Ishikawa (cell line): Measurements from ENCODE around the gene SAFB.

Experiments used
- CEBPB ChIP-seq: IDR thresholded peaks from 2 replicates; pipeline ENCODE4 v1.6.1; 2012
- CREB1 ChIP-seq: IDR thresholded peaks from 2 replicates; pipeline ENCODE4 v1.6.1; 2012; ENCODE audit warnings: low read depth
- EGR1 ChIP-seq: IDR thresholded peaks from 2 replicates; pipeline ENCODE4 v1.6.1; 2012
- EP300 ChIP-seq: IDR thresholded peaks from 2 replicates; pipeline ENCODE4 v1.6.1; 2012; ENCODE audit warnings: borderline replicate concordance
- FOXM1 ChIP-seq: IDR thresholded peaks from 2 replicates; pipeline ENCODE4 v1.6.1; 2012; ENCODE audit warnings: low read depth, borderline replicate concordance
- NFIC ChIP-seq: IDR thresholded peaks from 2 replicates; pipeline ENCODE4 v1.6.1; 2012
- RAD21 ChIP-seq: IDR thresholded peaks from 2 replicates; pipeline ENCODE4 v1.6.1; 2012; ENCODE audit warnings: low read depth
- TAF1 ChIP-seq: IDR thresholded peaks from 2 replicates; pipeline ENCODE4 v1.6.1; 2012; ENCODE audit warnings: low read depth, mild to moderate bottlenecking
- TCF12 ChIP-seq: IDR thresholded peaks from 2 replicates; pipeline ENCODE4 v1.6.1; 2012; ENCODE audit warnings: low read depth
- TEAD4 ChIP-seq: IDR thresholded peaks from 2 replicates; pipeline ENCODE4 v1.6.1; 2012
- YY1 ChIP-seq: IDR thresholded peaks from 2 replicates; pipeline ENCODE4 v1.6.1; 2012; ENCODE audit warnings: low read depth
- ZBTB7A ChIP-seq: IDR thresholded peaks from 2 replicates; pipeline ENCODE4 v1.6.1; 2012; ENCODE audit warnings: low read depth
- TF ChIP-seq, protein P1 (sequence below): IDR thresholded peaks from 2 replicates; pipeline ENCODE4 v1.6.1; 2012; ENCODE audit warnings: low read depth, mild to moderate bottlenecking
- TF ChIP-seq, protein P2 (sequence below): IDR thresholded peaks from 2 replicates; pipeline ENCODE4 v1.6.1; 2012
- TF ChIP-seq, protein P3 (sequence below): IDR thresholded peaks from 2 replicates; pipeline ENCODE4 v1.6.1; 2012

Gene SAFB

DNA sequence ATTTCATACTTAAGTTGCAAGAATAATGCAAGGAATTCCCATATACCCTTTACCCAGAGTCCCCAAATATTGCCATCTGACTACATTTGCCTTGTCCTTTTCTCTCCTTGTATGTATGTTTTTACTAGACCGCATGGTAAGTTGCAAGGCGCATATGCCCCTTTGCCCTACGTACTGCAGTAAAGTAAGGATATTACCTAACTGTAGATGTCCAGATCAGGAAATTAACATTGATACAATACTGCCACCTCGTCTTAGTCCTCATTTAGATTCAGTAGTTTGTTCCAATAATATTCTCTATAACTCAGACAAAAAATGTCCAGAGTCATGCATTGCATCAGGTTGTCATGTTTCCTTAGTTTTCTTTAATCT, 9.3 kb downstream of the SAFB start:
- no peak for TF ChIP-seq TAF1
- no peak for TF ChIP-seq CREB1
- TF ChIP-seq, protein P1, sequence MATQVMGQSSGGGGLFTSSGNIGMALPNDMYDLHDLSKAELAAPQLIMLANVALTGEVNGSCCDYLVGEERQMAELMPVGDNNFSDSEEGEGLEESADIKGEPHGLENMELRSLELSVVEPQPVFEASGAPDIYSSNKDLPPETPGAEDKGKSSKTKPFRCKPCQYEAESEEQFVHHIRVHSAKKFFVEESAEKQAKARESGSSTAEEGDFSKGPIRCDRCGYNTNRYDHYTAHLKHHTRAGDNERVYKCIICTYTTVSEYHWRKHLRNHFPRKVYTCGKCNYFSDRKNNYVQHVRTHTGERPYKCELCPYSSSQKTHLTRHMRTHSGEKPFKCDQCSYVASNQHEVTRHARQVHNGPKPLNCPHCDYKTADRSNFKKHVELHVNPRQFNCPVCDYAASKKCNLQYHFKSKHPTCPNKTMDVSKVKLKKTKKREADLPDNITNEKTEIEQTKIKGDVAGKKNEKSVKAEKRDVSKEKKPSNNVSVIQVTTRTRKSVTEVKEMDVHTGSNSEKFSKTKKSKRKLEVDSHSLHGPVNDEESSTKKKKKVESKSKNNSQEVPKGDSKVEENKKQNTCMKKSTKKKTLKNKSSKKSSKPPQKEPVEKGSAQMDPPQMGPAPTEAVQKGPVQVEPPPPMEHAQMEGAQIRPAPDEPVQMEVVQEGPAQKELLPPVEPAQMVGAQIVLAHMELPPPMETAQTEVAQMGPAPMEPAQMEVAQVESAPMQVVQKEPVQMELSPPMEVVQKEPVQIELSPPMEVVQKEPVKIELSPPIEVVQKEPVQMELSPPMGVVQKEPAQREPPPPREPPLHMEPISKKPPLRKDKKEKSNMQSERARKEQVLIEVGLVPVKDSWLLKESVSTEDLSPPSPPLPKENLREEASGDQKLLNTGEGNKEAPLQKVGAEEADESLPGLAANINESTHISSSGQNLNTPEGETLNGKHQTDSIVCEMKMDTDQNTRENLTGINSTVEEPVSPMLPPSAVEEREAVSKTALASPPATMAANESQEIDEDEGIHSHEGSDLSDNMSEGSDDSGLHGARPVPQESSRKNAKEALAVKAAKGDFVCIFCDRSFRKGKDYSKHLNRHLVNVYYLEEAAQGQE: no peak
- no peak for TF ChIP-seq TEAD4
- no peak for TF ChIP-seq FOXM1
- no peak for TF ChIP-seq RAD21
- no peak for TF ChIP-seq ZBTB7A
- no peak for TF ChIP-seq TCF12
- TF ChIP-seq, protein P2, sequence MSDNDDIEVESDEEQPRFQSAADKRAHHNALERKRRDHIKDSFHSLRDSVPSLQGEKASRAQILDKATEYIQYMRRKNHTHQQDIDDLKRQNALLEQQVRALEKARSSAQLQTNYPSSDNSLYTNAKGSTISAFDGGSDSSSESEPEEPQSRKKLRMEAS: no peak
- no peak for TF ChIP-seq NFIC
- TF ChIP-seq, protein P3, sequence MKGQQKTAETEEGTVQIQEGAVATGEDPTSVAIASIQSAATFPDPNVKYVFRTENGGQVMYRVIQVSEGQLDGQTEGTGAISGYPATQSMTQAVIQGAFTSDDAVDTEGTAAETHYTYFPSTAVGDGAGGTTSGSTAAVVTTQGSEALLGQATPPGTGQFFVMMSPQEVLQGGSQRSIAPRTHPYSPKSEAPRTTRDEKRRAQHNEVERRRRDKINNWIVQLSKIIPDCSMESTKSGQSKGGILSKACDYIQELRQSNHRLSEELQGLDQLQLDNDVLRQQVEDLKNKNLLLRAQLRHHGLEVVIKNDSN: no peak
- TF ChIP-seq YY1: no peak

DNA sequence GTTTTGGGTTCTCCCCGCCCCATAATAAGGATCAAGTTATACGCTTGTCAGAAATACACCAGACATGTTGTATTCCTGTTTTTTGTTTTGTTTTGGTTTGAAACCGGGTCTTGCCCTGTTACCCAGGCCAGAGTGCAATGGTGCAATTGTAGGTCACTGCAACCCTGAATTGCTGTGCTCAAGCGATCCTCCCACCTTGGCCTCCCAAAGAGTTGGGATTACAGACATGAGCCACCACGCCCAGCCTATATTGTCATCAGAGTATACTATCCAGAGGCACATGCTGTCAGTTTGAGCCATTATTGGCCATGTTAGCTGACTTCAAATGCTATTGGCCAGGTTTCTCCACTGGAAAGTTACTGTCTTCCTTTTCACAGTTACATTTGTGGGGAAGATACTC, 9.8 kb downstream of the SAFB start:
- TF ChIP-seq FOXM1: no peak
- no peak for TF ChIP-seq EGR1
- TF ChIP-seq, protein P2: no peak
- TF ChIP-seq YY1: no peak
- TF ChIP-seq RAD21: no peak
- no peak for TF ChIP-seq TAF1
- no peak for TF ChIP-seq TCF12
- no peak for TF ChIP-seq CREB1
- TF ChIP-seq ZBTB7A: no peak
- TF ChIP-seq EP300: no peak
- no peak for TF ChIP-seq NFIC
- no peak for TF ChIP-seq CEBPB
- TF ChIP-seq, protein P3: no peak
- TF ChIP-seq, protein P1: no peak
- TF ChIP-seq TEAD4: no peak

DNA sequence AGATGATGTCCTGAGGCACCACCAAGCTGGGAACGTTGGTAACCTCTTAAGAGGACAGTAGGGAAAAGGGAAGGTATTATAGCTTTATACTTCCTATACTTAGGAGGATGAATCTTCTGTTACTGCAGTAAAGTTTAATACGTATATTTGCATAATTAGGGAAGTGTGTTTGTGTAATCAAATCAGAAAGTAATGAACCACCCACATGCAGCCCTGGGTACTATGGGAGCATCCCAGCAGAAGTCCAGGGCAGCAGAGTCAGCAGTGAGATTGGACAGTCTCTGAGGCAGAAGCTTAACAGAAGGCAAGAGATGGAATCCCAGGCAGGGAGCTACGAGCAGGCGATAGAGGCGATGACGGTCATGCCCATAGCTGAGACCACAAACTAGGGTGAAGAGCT, 12.5 kb downstream of the SAFB start:
- TF ChIP-seq EGR1 (no peak), ZBTB7A (no peak), NFIC (no peak), TCF12 (no peak), FOXM1 (no peak), EP300 (no peak), YY1 (no peak), RAD21 (no peak), TEAD4 (no peak), TAF1 (no peak), CREB1 (no peak)
- TF ChIP-seq, protein P1: no peak
- TF ChIP-seq, protein P2: no peak

DNA sequence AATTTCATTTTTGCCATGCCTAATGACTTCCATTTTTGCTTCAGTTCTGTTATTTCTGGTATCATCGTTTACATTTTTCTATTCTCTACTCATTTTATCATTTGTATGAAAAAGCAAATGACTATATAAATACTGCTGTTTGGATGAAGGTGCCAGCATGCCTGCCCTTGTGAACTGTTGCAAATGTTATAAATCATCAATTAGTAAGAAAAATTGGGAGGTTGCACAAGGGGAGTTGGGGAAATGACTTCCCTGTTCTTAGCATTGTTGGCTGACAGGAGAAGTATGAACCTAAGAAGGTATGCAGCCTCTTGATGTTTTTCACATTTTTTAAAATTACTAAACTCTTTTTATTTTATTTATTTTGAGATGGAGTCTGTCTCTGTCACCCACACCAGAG, 15.1 kb downstream of the SAFB start:
- TF ChIP-seq, protein P2: no peak
- no peak for TF ChIP-seq FOXM1

DNA sequence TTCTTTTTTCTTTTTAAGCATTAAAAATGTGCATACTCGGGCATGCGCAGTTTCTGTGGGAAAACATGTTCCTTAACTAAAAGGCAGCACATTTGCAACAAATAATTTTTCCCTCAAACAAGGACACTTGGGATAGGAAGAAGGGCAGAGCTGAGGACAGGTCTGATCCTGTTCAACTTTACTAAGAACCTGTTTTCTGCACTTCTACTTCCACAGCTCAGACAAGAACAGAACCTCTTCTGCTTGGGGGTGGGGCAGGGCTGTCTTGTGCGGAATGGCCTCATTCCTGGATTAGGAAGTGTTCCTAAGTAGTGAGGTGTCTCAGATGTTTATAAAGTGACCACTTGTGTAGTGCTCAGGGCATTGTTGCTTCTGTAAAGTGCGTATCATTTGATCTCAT, 18.3 kb downstream of the SAFB start:
- TF ChIP-seq TAF1 (no peak), CREB1 (no peak), CEBPB (no peak), TEAD4 (no peak), TCF12 (no peak)
